Mucosa of descending colon (tissue), 3 donors: ENCODE results near the gene SZT2. TPM values are rescaled to one million over a fixed set of nuclear protein-coding genes. Genes with fewer than 3 reads are reported as not detected.

Experiments
- ATAC-seq: fragments of 200-7000 bp; cut with Tn5 transposase; one replicate; pipeline ENCODE4 v1.9.1; 2020; ENCODE audit warnings: mild to moderate bottlenecking, moderate library complexity
- DNase-seq, 3 donors: peaks; one replicate each; pipeline ENCODE4 v3.0.0-alpha.2; 2020
- H3K36me3 ChIP-seq: fragments of 200-600 bp; one replicate; pipeline ENCODE4 v1.8.0; 2021; ENCODE audit warnings: low read depth, mild to moderate bottlenecking
- H3K4me1 ChIP-seq: fragments of 200-600 bp; one replicate; pipeline ENCODE4 v1.8.0; 2021; ENCODE audit warnings: low read depth, mild to moderate bottlenecking
- H3K4me3 ChIP-seq: fragments of 200-600 bp; one replicate; pipeline ENCODE4 v1.8.0; 2021; ENCODE audit warnings: mild to moderate bottlenecking
- H3K9me3 ChIP-seq: fragments of 200-600 bp; one replicate; pipeline ENCODE4 v1.8.0; 2021; ENCODE audit warnings: mild to moderate bottlenecking
- intact Hi-C, 2 donors: fragments of 100-400 bp; cut with DNase I in 1 of 2; cut with micrococcal nuclease in 1 of 2; formaldehyde crosslinking; loops; one replicate each; pipeline versions ENCODE4 v1.11.0 to v1.11.1; 2022; cut with DNase I, micrococcal nuclease
- total RNA-seq, 3 donors: library from RNA; stranded (reverse); fragmentation: NEBNext Ultra II Directional in 2 of 3; extraction: Animal tissue kit (Norgen Biotek cat#: 25700) in 2 of 3; gene quantifications; one replicate each; pipeline versions ENCODE4 v1.2.1 to v1.2.4, GENCODE V29; 2021 to 2023
- TF ChIP-seq, protein P1 (sequence below): fragments of 200-600 bp; IDR thresholded peaks from one replicate; pipeline ENCODE4 v1.8.0; 2022; ENCODE audit warnings: antibody characterized with exemption, mild to moderate bottlenecking
- donor health status: DM: no; HTN: no; CAD: no; lungs with moderate emphysema.
- donor health status: DM: no; HTN: no; CAD: no.
- donor health status: DM: no; HTN: yes; CAD: no.

SZT2 gene
- total RNA-seq, 3 donors from 2014 or later = 61.7 to 93.6 (median 75.4) TPM

DNA sequence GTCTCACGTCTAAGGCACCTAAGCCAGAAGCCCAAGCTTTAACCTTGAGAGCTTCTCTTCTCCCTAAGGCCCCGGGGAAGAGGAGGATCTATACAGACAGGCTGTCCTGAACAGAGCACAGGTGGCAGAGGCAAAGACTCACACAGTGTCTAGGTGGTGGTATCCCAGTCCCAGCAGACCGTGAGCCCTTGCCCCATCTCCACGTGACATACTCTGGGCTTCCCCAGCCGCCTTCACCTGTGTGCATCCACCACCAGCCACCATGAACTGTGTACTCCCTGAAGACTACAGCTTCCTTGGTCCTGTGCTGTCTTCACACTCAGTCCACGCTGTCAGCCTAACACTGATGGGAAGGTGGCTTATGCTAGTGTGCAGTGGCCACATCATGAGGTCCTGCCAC lies 31.7 kb downstream of the SZT2 start:
- TF ChIP-seq, protein P1, sequence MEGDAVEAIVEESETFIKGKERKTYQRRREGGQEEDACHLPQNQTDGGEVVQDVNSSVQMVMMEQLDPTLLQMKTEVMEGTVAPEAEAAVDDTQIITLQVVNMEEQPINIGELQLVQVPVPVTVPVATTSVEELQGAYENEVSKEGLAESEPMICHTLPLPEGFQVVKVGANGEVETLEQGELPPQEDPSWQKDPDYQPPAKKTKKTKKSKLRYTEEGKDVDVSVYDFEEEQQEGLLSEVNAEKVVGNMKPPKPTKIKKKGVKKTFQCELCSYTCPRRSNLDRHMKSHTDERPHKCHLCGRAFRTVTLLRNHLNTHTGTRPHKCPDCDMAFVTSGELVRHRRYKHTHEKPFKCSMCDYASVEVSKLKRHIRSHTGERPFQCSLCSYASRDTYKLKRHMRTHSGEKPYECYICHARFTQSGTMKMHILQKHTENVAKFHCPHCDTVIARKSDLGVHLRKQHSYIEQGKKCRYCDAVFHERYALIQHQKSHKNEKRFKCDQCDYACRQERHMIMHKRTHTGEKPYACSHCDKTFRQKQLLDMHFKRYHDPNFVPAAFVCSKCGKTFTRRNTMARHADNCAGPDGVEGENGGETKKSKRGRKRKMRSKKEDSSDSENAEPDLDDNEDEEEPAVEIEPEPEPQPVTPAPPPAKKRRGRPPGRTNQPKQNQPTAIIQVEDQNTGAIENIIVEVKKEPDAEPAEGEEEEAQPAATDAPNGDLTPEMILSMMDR = no peak
- H3K4me1 ChIP-seq = no peaks in the 10 kb centered on the region
- no peak for ATAC-seq
- no peaks in the 10 kb centered on the region for H3K9me3 ChIP-seq
- H3K36me3 ChIP-seq = peaks cover 20% of the 10 kb centered on the region
- intact Hi-C loops = no loop called here
- no peak overlapping the region for H3K4me3 ChIP-seq
- DNase-seq = no peak

DNA sequence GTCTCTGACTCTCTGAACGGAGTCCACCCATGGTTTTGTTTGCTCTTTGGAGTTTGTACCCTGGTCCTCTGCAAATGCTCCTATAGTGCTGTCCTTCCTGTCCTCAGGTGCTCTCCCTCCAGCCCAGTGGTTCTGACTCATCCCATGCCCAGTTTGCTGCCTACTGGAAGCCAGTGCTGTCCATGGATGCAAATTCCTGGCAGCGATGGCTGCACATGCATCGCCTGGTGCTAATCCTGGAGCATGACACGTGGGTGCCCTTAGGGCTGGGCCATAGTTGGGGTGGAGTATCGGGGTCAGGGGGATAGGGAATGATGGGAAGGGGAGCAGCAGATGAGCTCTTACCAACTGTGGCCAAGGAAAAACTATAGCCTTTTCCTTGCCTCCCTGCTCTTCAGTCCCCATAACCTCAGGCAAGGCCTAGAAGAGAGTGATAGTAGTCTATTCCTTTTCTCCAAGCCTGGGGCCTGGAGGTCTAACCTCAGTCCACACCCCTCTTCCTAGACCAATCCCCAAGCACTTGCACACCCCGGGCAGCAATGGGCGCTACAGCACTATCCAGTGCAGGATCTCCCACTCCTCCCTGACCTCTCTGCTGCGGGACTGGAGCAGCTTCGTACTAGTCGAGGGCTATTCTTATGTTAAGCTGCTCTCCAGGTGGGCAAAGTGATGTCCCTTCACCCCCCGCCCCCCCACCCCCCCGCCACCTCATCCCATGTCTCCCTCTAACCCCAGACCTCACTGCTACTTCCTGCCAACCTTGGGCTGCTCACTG lies 32.5 kb downstream of the SZT2 start:
- intact Hi-C loops = no loop called here
- Histone ChIP-seq H3K9me3 (no peaks in the 10 kb centered on the region), H3K4me3 (no peak overlapping the region), H3K36me3 (peaks cover 20% of the 10 kb centered on the region), H3K4me1 (no peaks in the 10 kb centered on the region)
- DNase-seq (no peak), ATAC-seq (no peak)
- TF ChIP-seq, protein P1 = no peak

DNA sequence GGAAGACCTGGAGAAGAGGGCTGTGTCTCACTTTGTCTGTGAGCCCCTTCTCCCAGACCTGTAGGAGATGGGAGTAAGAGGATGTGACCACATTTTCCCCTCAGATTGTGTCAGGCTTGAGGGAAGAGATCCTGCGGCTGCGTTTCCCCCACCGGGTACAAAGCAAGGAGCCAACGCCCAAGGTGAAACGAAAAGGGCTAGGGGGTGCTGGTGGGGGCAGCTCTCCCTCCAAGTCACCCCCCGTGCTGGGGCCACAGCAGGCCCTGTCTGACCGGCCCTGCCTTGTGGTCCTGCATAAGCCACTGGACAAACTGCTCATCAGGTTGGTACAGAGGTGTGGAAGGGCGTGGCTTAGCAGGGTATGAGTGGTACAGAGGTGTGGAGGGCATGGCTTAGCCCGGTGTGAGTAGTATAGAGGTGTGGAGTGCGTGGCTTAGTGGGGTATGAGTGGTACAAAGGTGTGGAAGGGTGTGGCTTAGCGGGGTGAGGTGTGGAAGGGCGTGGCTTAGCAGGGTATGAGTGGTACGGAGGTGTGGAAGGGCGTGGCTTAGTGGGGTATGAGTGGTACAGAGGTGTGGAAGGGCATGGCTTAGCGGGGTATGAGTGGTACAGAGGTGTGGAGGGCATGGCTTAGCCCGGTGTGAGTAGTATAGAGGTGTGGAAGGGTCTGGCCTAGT lies 33.4 kb downstream of the SZT2 start:
- H3K4me3 ChIP-seq = no peak overlapping the region
- peaks cover 20% of the 10 kb centered on the region for H3K36me3 ChIP-seq
- H3K4me1 ChIP-seq = no peaks in the 10 kb centered on the region
- TF ChIP-seq, protein P1 = no peak
- ATAC-seq (peak; percentile 28), DNase-seq (no peak)
- intact Hi-C loops = no loop called here
- H3K9me3 ChIP-seq = no peaks in the 10 kb centered on the region

DNA sequence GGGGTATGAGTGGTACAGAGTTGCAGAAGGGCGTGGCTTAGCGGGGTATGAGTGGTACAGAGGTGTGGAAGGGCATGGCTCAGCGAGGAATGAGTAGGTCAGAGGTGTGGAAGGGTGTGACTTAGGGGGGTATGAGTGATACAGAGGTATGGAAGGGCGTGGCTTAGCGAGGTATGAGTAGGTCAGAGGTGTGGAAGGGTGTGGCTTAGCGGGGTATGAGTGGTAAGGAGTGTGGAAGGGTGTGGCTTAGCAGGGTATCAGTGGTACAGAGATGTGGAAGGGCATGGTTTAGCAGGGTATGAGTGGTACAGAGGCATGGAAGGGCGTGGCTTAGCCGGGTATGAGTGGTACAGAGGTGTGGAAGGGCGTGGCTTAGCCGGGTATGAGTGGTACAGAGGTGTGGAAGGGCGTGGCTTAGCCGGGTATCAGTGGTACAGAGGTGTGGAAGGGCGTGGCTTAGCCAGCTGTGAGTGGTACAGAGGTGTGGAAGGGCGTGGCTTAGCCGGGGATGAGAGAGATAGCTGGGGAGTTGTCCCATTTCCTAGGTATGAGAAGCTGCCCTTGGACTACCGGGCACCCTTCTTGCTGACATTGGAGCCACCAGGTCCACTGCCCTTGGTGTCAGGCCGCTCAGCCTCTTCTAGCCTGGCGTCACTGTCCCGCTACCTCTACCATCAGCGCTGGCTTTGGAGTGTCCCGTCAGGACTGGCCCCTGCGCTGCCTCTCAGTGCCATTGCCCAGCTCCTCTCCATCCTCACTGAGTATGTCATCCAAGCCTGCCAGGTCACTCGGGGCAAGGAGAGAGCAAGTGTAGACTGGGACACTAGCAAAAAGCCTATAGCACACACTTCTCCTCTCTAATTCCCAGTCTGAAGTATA lies 34.2 kb downstream of the SZT2 start:
- H3K9me3 ChIP-seq = no peaks in the 10 kb centered on the region

DNA sequence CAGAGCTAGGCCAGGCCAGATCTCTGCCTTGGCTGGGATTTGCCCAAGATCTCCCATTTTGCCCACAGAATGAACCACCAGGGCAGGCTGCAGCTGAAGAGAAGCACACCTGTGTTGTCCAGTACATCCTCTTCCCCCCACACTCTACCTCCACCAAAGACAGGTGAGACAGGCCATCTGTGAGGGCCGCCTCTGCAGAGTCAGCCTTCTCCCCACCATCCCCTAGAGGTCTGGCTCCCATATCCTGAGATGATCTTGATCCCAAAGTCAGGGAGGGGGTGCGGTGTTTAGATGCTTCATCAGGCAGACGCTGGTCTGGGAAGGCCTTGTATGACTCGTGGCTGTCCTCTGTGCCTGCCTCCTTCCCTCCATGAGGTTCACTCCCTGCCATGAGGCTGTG lies 35.3 kb downstream of the SZT2 start:
- intact Hi-C loops = no loop called here
- TF ChIP-seq, protein P1 = no peak
- no peak overlapping the region for H3K4me3 ChIP-seq
- ATAC-seq (no peak), DNase-seq (no peak)
- H3K9me3 ChIP-seq = no peaks in the 10 kb centered on the region
- H3K36me3 ChIP-seq = peaks cover 12% of the 10 kb centered on the region
- no peaks in the 10 kb centered on the region for H3K4me1 ChIP-seq

More for the DNA sequence above, 34.2 kb downstream of the SZT2 start:
- TF ChIP-seq, protein P1 = no peak
- Histone ChIP-seq H3K36me3 (peaks cover 17% of the 10 kb centered on the region), H3K4me1 (no peaks in the 10 kb centered on the region), H3K4me3 (no peak overlapping the region)
- ATAC-seq = peak; percentile 72
- peak in 2 of 3 donors; percentile 47 to 61 for DNase-seq
- intact Hi-C loops = no loop called here
